HG02938 (cell line): Measurements from ENCODE around the gene DYNC1H1.

Source experiments
- ATAC-seq: cut with Tn5 transposase; IDR thresholded peaks from one replicate; pipeline ENCODE4 v1.9.1; 2021; ENCODE audit warnings: mild to moderate bottlenecking, moderate library complexity; ENCODE audit not compliant: unreplicated experiment

Gene DYNC1H1

GRCh38 chr14:101964297-101965180 lies at the start of gene DYNC1H1:
Gene DYNC1H1 (plus strand): TSS chr14:101964573. CDS start chr14:101964692, 119 bp downstream.
- peak; percentile 58 for ATAC-seq

- no peak for ATAC-seq
These were observed 48.2 kb upstream of the DYNC1H1 start for GRCh38 chr14:101915871-101916815.

- no peak for ATAC-seq
These were observed 47.5 kb upstream of the DYNC1H1 start for GRCh38 chr14:101916816-101917412.

GRCh38 chr14:101917413-101918017 lies 46.9 kb upstream of the DYNC1H1 start:
- no peak for ATAC-seq

GRCh38 chr14:101918065-101918989 lies 46.0 kb upstream of the DYNC1H1 start:
- no peak for ATAC-seq

- ATAC-seq = no peak
These were observed 44.1 kb upstream of the DYNC1H1 start for GRCh38 chr14:101920271-101920670.

GRCh38 chr14:101922866-101923265 lies 41.5 kb upstream of the DYNC1H1 start:
- no peak for ATAC-seq

GRCh38 chr14:101925152-101925551 lies 39.2 kb upstream of the DYNC1H1 start:
- no peak for ATAC-seq

GRCh38 chr14:101926085-101926484 lies 38.3 kb upstream of the DYNC1H1 start:
- no peak for ATAC-seq

GRCh38 chr14:101926620-101927019 lies 37.8 kb upstream of the DYNC1H1 start:
- no peak for ATAC-seq

- no peak for ATAC-seq
These were observed 36.5 kb upstream of the DYNC1H1 start for GRCh38 chr14:101927859-101928258.

GRCh38 chr14:101928415-101928841 lies 35.9 kb upstream of the DYNC1H1 start:
- no peak for ATAC-seq

- no peak for ATAC-seq
These were observed 35.3 kb upstream of the DYNC1H1 start for GRCh38 chr14:101929096-101929495.

- ATAC-seq = no peak
These were observed 34.4 kb upstream of the DYNC1H1 start for GRCh38 chr14:101929946-101930345.

GRCh38 chr14:101932673-101933072 lies 31.7 kb upstream of the DYNC1H1 start:
- no peak for ATAC-seq

GRCh38 chr14:101933209-101933608 lies 31.2 kb upstream of the DYNC1H1 start:
- no peak for ATAC-seq

GRCh38 chr14:101934601-101935150 lies 29.7 kb upstream of the DYNC1H1 start:
- no peak for ATAC-seq

GRCh38 chr14:101937926-101938767 lies 26.2 kb upstream of the DYNC1H1 start:
- no peak for ATAC-seq
